DOHH2 (cell line): ENCODE data around the gene DOCK9.

ENCODE experiments used
- H3F3A ChIP-seq: fragments of 200-600 bp; sonication (generic), shearing (Covaris generic); 2 replicates; pipeline ENCODE4 v1.6.0; 2016; ENCODE audit warnings: antibody characterized with exemption, mild to moderate bottlenecking; ENCODE audit not compliant: control insufficient read depth, insufficient read depth
- H3K27ac ChIP-seq: fragments of 200-600 bp; sonication (generic); 2 replicates; pipeline ENCODE4 v1.5.1; 2014; ENCODE audit warnings: low read depth, mild to moderate bottlenecking, low read length, moderate library complexity
- H3K27me3 ChIP-seq: fragments of 200-600 bp; sonication (generic); 2 replicates; pipeline ENCODE4 v1.6.1; 2014; ENCODE audit warnings: mild to moderate bottlenecking, low read length, mixed read lengths; ENCODE audit not compliant: control insufficient read depth
- H3K36me3 ChIP-seq: fragments of 200-600 bp; sonication (generic); 2 replicates; pipeline ENCODE4 v1.6.1; 2014; ENCODE audit warnings: mild to moderate bottlenecking, low read length, moderate library complexity, mixed read lengths; ENCODE audit not compliant: control insufficient read depth
- H3K4me1 ChIP-seq: fragments of 200-600 bp; sonication (generic); 2 replicates; pipeline ENCODE4 v1.6.1; 2014; ENCODE audit warnings: mild to moderate bottlenecking, low read length, mixed read lengths; ENCODE audit not compliant: control insufficient read depth
- H3K4me2 ChIP-seq: fragments of 200-600 bp; sonication (generic); 2 replicates; pipeline ENCODE4 v1.6.0; 2014; ENCODE audit warnings: mild to moderate bottlenecking, low read length, moderate library complexity
- H3K4me3 ChIP-seq: fragments of 200-600 bp; sonication (generic); 2 replicates; pipeline ENCODE4 v1.5.1; 2014; ENCODE audit warnings: mild to moderate bottlenecking, low read length, mixed read lengths
- H3K79me2 ChIP-seq: fragments of 200-600 bp; sonication (generic); 2 replicates; pipeline ENCODE4 v1.6.1; 2014; ENCODE audit warnings: mild to moderate bottlenecking, low read length, mixed read lengths; ENCODE audit not compliant: control insufficient read depth
- H3K9me2 ChIP-seq: fragments of 200-600 bp; sonication (generic); replicated peaks from 2 replicates; pipeline ENCODE4 v1.6.1; 2014; ENCODE audit warnings: mild to moderate bottlenecking, low read length, mixed read lengths; ENCODE audit not compliant: control insufficient read depth
- H3K9me3 ChIP-seq: fragments of 200-600 bp; sonication (generic); 2 replicates; pipeline ENCODE4 v1.6.1; 2014; ENCODE audit warnings: antibody characterized with exemption, low read length, mixed read lengths; ENCODE audit not compliant: control insufficient read depth, insufficient read depth
- H4K20me1 ChIP-seq: fragments of 200-600 bp; sonication (generic); 2 replicates; pipeline ENCODE4 v1.6.0; 2014; ENCODE audit warnings: low read depth, mild to moderate bottlenecking, antibody characterized with exemption, low read length, moderate library complexity; ENCODE audit not compliant: control insufficient read depth, insufficient read depth
- CTCF ChIP-seq: fragments of 200-600 bp; sonication (generic); IDR thresholded peaks from one replicate; pipeline ENCODE4 v1.5.1; 2014; ENCODE audit warnings: antibody characterized with exemption, mild to moderate bottlenecking, low read depth, low read length; ENCODE audit not compliant: poor library complexity, severe bottlenecking
- EZH2phosphoT487 ChIP-seq: fragments of 200-600 bp; sonication (generic); IDR thresholded peaks from 2 replicates; pipeline ENCODE4 v1.6.1; 2017; ENCODE audit warnings: borderline replicate concordance, mild to moderate bottlenecking, antibody characterized with exemption, low read length, moderate library complexity, mixed read lengths

Gene DOCK9

DNA sequence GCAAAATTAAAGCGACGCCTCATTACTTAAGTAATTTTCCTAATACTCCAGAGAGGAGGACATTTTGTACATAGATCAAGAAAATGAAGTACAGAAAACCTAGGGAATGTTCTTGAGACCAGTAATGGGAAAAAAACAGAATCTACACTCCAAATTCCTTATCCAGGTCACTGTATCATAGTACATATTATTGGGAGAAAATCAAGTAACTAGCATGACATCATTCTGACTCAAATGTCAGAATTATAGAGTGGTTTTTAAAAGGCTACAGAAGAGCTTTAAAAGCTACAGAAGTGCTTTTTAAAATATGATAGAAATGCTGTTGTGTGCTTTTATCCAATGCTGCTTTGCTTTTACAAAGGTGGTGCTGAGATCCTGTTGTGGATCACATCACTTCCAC, 139.1 kb downstream of the DOCK9 start:
- no peaks in the 10 kb centered on the region for H3K27me3 ChIP-seq
- H3K36me3 ChIP-seq = no peaks in the 10 kb centered on the region
- no peak overlapping the region for H3K4me2 ChIP-seq
- no peaks in the 10 kb centered on the region for H3K9me2 ChIP-seq
- H4K20me1 ChIP-seq = no peaks in the 10 kb centered on the region
- H3K9me3 ChIP-seq = no peaks in the 10 kb centered on the region
- H3K79me2 ChIP-seq = no peaks in the 10 kb centered on the region
- no peak for TF ChIP-seq CTCF
- TF ChIP-seq EZH2phosphoT487 = no peak
- H3K4me1 ChIP-seq = no peaks in the 10 kb centered on the region
- H3K4me3 ChIP-seq = no peak overlapping the region
- H3K27ac ChIP-seq = no peak overlapping the region
- H3F3A ChIP-seq = no peaks in the 10 kb centered on the region

DNA sequence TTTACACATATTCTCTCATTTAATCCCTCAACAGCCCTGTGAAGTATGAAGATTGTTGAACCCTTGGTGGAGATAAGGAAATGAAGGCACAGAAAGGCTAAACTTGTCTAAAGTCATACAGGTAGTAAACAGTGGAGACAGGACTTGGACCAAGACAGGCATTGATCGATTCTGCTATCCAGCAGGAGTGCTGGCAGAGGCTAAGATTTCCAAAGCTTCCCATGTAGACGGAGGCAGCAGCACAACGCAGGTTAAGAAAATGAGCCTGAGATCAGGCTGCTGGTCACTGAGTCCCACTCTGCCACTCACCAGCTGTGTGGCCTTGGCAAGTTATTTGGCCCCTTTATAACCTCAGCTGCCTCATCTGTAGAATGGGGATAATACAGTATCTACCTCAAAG, 140.0 kb downstream of the DOCK9 start:
- no peaks in the 10 kb centered on the region for H3K9me2 ChIP-seq

DNA sequence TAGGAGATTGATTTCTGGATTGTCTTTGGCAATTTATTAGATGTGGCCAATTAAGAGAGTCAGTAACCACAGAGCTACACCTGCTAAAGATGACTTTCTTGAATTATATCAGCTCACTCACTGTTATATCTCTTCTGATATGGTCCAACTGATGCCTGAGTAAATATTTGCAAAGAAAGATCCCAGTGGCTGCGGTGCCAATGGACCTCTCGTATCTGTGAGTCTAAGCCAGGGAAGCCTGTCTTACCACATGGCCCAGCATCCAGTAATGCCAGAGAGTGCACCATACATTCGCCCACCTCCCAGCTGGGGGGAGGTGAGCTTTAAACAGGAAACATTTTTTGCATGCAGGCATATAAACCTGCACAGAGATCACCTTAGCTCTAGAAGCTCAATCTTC, 142.7 kb downstream of the DOCK9 start:
- Histone ChIP-seq H3K27me3 (0 out of 2 replicates have a peak, but pooled peaks cover 2% of the 10 kb centered on the region), H3K79me2 (no peaks in the 10 kb centered on the region), H3K36me3 (no peaks in the 10 kb centered on the region), H3K4me1 (no peaks in the 10 kb centered on the region), H3K4me3 (no peak overlapping the region), H3K9me2 (no peaks in the 10 kb centered on the region), H3K4me2 (no peak overlapping the region), H3F3A (no peaks in the 10 kb centered on the region), H3K9me3 (no peaks in the 10 kb centered on the region), H3K27ac (no peak overlapping the region), H4K20me1 (no peaks in the 10 kb centered on the region)
- TF ChIP-seq EZH2phosphoT487 (no peak), CTCF (no peak)

More for the DNA sequence above, 140.0 kb downstream of the DOCK9 start:
- Histone ChIP-seq H3K27me3 (0 out of 2 replicates have a peak, but pooled peaks cover 2% of the 10 kb centered on the region), H3K4me1 (no peaks in the 10 kb centered on the region), H3K36me3 (no peaks in the 10 kb centered on the region), H4K20me1 (no peaks in the 10 kb centered on the region), H3K4me2 (no peak overlapping the region), H3K79me2 (no peaks in the 10 kb centered on the region), H3K27ac (no peak overlapping the region), H3F3A (no peaks in the 10 kb centered on the region), H3K9me3 (no peaks in the 10 kb centered on the region), H3K4me3 (no peak overlapping the region)
- TF ChIP-seq CTCF (no peak), EZH2phosphoT487 (no peak)
